GM18907 (cell line): ENCODE measurements around the gene SLC39A11.

Experiments used
- ATAC-seq: cut with Tn5 transposase; IDR thresholded peaks from one replicate; pipeline ENCODE4 v1.9.1; 2021; ENCODE audit warnings: mild to moderate bottlenecking, moderate library complexity; ENCODE audit not compliant: unreplicated experiment

Gene SLC39A11

GRCh38 chr17:72672729-72673128 lies 419.8 kb downstream of the SLC39A11 start:
- ATAC-seq: no peak

GRCh38 chr17:72671016-72671415 lies 421.5 kb downstream of the SLC39A11 start:
- no peak for ATAC-seq

- ATAC-seq: no peak
These were observed 425.1 kb downstream of the SLC39A11 start for GRCh38 chr17:72667096-72668063.

- ATAC-seq: no peak
These were observed 426.3 kb downstream of the SLC39A11 start for GRCh38 chr17:72665852-72666851.

- ATAC-seq: no peak
These were observed 429.7 kb downstream of the SLC39A11 start for GRCh38 chr17:72662827-72663190.

- ATAC-seq: no peak
These were observed 430.3 kb downstream of the SLC39A11 start for GRCh38 chr17:72661945-72662826.

GRCh38 chr17:72661116-72661944 lies 431.2 kb downstream of the SLC39A11 start:
- ATAC-seq: no peak

GRCh38 chr17:72660274-72661115 lies 432.0 kb downstream of the SLC39A11 start:
- no peak for ATAC-seq

- ATAC-seq: no peak
These were observed 432.7 kb downstream of the SLC39A11 start for GRCh38 chr17:72659811-72660210.

- no peak for ATAC-seq
These were observed 433.8 kb downstream of the SLC39A11 start for GRCh38 chr17:72658675-72659074.

GRCh38 chr17:72657467-72658317 lies 434.8 kb downstream of the SLC39A11 start:
- no peak for ATAC-seq

- ATAC-seq: no peak
These were observed 436.2 kb downstream of the SLC39A11 start for GRCh38 chr17:72656130-72656763.

GRCh38 chr17:72654706-72655105 lies 437.8 kb downstream of the SLC39A11 start:
- ATAC-seq: no peak

GRCh38 chr17:72651988-72652387 lies 440.5 kb downstream of the SLC39A11 start:
- ATAC-seq: no peak

GRCh38 chr17:72648702-72649101 lies 443.8 kb downstream of the SLC39A11 start:
- ATAC-seq: no peak

GRCh38 chr17:72646176-72646575 lies 446.3 kb downstream of the SLC39A11 start:
- no peak for ATAC-seq

- ATAC-seq: no peak
These were observed 448.0 kb downstream of the SLC39A11 start for GRCh38 chr17:72644492-72644891.
